WTC11 (cell line): Measurements from ENCODE around the gene MAP3K2. TPM values are rescaled to one million over a fixed set of nuclear protein-coding genes. Genes with fewer than 3 reads are reported as not detected.

Source experiments
- ATAC-seq: fragments of 200-7000 bp; cut with Tn5 transposase; 2 replicates; pipeline ENCODE4 v1.10.0; 2021; ENCODE audit warnings: mild to moderate bottlenecking, moderate library complexity
- CTCF ChIA-PET: fragments of 300-600 bp; sonication (Branson Sonifier 250); formaldehyde crosslinking; loops from one replicate; lab custom pipeline; 2021; ENCODE audit warnings: antibody characterized with exemption; lab: Charles Lee
- POLR2A ChIA-PET: fragments of 350-600 bp; sonication (Branson Sonifier 250); formaldehyde crosslinking; loops from one replicate; lab custom pipeline; 2021; ENCODE audit warnings: antibody characterized with exemption; lab: Charles Lee
- DNase-seq: peaks from one replicate; pipeline ENCODE4 v3.0.0; 2021; ENCODE audit warnings: low spot score
- H3K27ac Mint-ChIP-seq: 2 replicates; pipeline ENCODE4 v1.8.0; 2021; ENCODE audit warnings: mixed read lengths
- H3K27me3 Mint-ChIP-seq: 2 replicates; pipeline ENCODE4 v1.8.0; 2021; ENCODE audit warnings: low read depth, mild to moderate bottlenecking, moderate library complexity, mixed read lengths
- H3K36me3 Mint-ChIP-seq: 2 replicates; pipeline ENCODE4 v1.8.0; 2021; ENCODE audit warnings: mixed read lengths
- H3K4me1 Mint-ChIP-seq: 2 replicates; pipeline ENCODE4 v1.8.0; 2022; ENCODE audit warnings: mixed read lengths
- H3K4me3 Mint-ChIP-seq: 2 replicates; pipeline ENCODE4 v1.8.0; 2021; ENCODE audit warnings: mild to moderate bottlenecking, moderate library complexity, mixed read lengths
- H3K9me3 Mint-ChIP-seq: 2 replicates; pipeline ENCODE4 v1.8.0; 2021; ENCODE audit warnings: mixed read lengths
- ARID4B ChIP-seq: sonication (generic); formaldehyde crosslinking; IDR thresholded peaks from 2 replicates; pipeline ENCODE4 v1.8.0; 2023; ENCODE audit warnings: missing genetic modification reagents, mild to moderate bottlenecking, borderline replicate concordance
- E2F1 ChIP-seq: sonication (generic); formaldehyde crosslinking; IDR thresholded peaks from 2 replicates; pipeline ENCODE4 v1.8.0; 2022; ENCODE audit warnings: mild to moderate bottlenecking, missing genetic modification reagents
- E2F4 ChIP-seq: sonication (generic); formaldehyde crosslinking; IDR thresholded peaks from 2 replicates; pipeline ENCODE4 v1.8.1; 2022; ENCODE audit warnings: low read depth, mild to moderate bottlenecking, moderate library complexity, missing genetic modification reagents, borderline replicate concordance
- ERG ChIP-seq: fragments of 250-450 bp; sonication (Bioruptor Pico); IDR thresholded peaks from 2 replicates; pipeline ENCODE4 v1.8.0; 2021; ENCODE audit warnings: mild to moderate bottlenecking
- ESRRA ChIP-seq: sonication (generic); formaldehyde crosslinking; IDR thresholded peaks from 2 replicates; pipeline ENCODE4 v1.8.1; 2022; ENCODE audit warnings: mild to moderate bottlenecking, missing genetic modification reagents, borderline replicate concordance
- ETV6 ChIP-seq: sonication (generic); formaldehyde crosslinking; IDR thresholded peaks from 2 replicates; pipeline ENCODE4 v1.8.1; 2022; ENCODE audit warnings: mild to moderate bottlenecking, missing genetic modification reagents
- IRF1 ChIP-seq: sonication (generic); formaldehyde crosslinking; IDR thresholded peaks from 2 replicates; pipeline ENCODE4 v1.8.0; 2023; ENCODE audit warnings: missing genetic modification reagents
- IRF2 ChIP-seq: sonication (generic); formaldehyde crosslinking; IDR thresholded peaks from 2 replicates; pipeline ENCODE4 v1.8.0; 2022; ENCODE audit warnings: low read depth, missing genetic modification reagents, borderline replicate concordance
- NR3C1 ChIP-seq: sonication (generic); formaldehyde crosslinking; conservative IDR thresholded peaks from 2 replicates; pipeline ENCODE4 v1.8.1; 2023; ENCODE audit warnings: low read depth, mild to moderate bottlenecking, missing genetic modification reagents
- PREB ChIP-seq: sonication (generic); formaldehyde crosslinking; IDR thresholded peaks from 2 replicates; pipeline ENCODE4 v1.8.1; 2022; ENCODE audit warnings: mild to moderate bottlenecking, missing genetic modification reagents, moderate library complexity, borderline replicate concordance
- PRRX2 ChIP-seq: fragments of 250-450 bp; sonication (Bioruptor Pico); IDR thresholded peaks from 2 replicates; pipeline ENCODE4 v1.8.0; 2021; ENCODE audit warnings: mild to moderate bottlenecking
- SOX15 ChIP-seq: fragments of 250-450 bp; sonication (Bioruptor Pico); IDR thresholded peaks from 2 replicates; pipeline ENCODE4 v1.9.0; 2021; ENCODE audit warnings: mild to moderate bottlenecking
- STAT6 ChIP-seq: sonication (generic); formaldehyde crosslinking; conservative IDR thresholded peaks from 2 replicates; pipeline ENCODE4 v1.8.1; 2023; ENCODE audit warnings: mild to moderate bottlenecking, low read depth, missing genetic modification reagents, moderate library complexity
- USF2 ChIP-seq: sonication (generic); formaldehyde crosslinking; IDR thresholded peaks from 2 replicates; pipeline ENCODE4 v1.8.1; 2023; ENCODE audit warnings: mild to moderate bottlenecking, missing genetic modification reagents, moderate library complexity
- ZNF121 ChIP-seq: sonication (generic); formaldehyde crosslinking; IDR thresholded peaks from 2 replicates; pipeline ENCODE4 v1.8.0; 2023; ENCODE audit warnings: missing genetic modification reagents
- ZNF416 ChIP-seq: fragments of 250-450 bp; sonication (Bioruptor Pico); IDR thresholded peaks from 2 replicates; pipeline ENCODE4 v1.9.0; 2021; ENCODE audit warnings: mild to moderate bottlenecking, inconsistent platforms
- ZNF423 ChIP-seq: fragments of 250-450 bp; sonication (Bioruptor Pico); IDR thresholded peaks from 2 replicates; pipeline ENCODE4 v2.1.2; 2022; ENCODE audit warnings: mild to moderate bottlenecking, moderate library complexity
- ZSCAN18 ChIP-seq: fragments of 250-450 bp; sonication (Bioruptor Pico); IDR thresholded peaks from 2 replicates; pipeline ENCODE4 v2.1.2; 2022; ENCODE audit warnings: mild to moderate bottlenecking, moderate library complexity
- total RNA-seq: library from RNA; stranded (reverse); gene quantifications from 3 replicates; pipeline ENCODE4 v1.2.3, GENCODE V29; 2021

MAP3K2 gene
- total RNA-seq, 1 experiment from 2014 or later = 26.9 TPM

GRCh38 chr2:127403460-127403859 lies 15.7 kb upstream of the MAP3K2 start:
- ChIA-PET POLR2A (no interaction called here), CTCF (no interaction called here)
- Mint-ChIP-seq H3K27me3 (no peaks in the 10 kb centered on the region; the same call in 1 of the 2 replicates), H3K36me3 (no peaks in the 10 kb centered on the region), H3K27ac (no peak overlapping the region), H3K9me3 (no peaks in the 10 kb centered on the region), H3K4me3 (no peak overlapping the region), H3K4me1 (peaks cover 22% of the 10 kb centered on the region)
- ATAC-seq (no peak), DNase-seq (no peak)
- TF ChIP-seq ZNF121 (CRISPR knock-in tag) = peak; percentile 77
- no peak for TF ChIP-seq ARID4B (CRISPR knock-in tag)
- no peak for TF ChIP-seq SOX15 (CRISPR knock-in tag)
- TF ChIP-seq PREB (CRISPR knock-in tag) = no peak
- TF ChIP-seq IRF2 = no peak
- TF ChIP-seq PRRX2 (CRISPR knock-in tag) = no peak
- TF ChIP-seq E2F4 (CRISPR knock-in tag) = no peak
- no peak for TF ChIP-seq ZNF423 (CRISPR knock-in tag)

- POLR2A ChIA-PET = no interaction called here
- ATAC-seq (no peak), DNase-seq (no peak)
- Mint-ChIP-seq H3K27ac (peak overlapping the region; percentile 4; the same call in 1 of the 2 replicates), H3K4me1 (peaks cover 18% of the 10 kb centered on the region), H3K9me3 (no peaks in the 10 kb centered on the region), H3K27me3 (no peaks in the 10 kb centered on the region; the same call in 1 of the 2 replicates), H3K36me3 (no peaks in the 10 kb centered on the region), H3K4me3 (no peak overlapping the region)
- CTCF ChIA-PET = interaction anchor here (2.6 kb wide), 1 partner anchor 14 kb away, joined by 15 read pairs; no protein-coding TSS in a partner anchor
- TF ChIP-seq STAT6 (CRISPR knock-in tag) (no peak), ZNF416 (CRISPR knock-in tag) (no peak), ESRRA (no peak), IRF1 (CRISPR knock-in tag) (no peak), ERG (no peak), ETV6 (CRISPR knock-in tag) (no peak), USF2 (CRISPR knock-in tag) (no peak), E2F1 (CRISPR knock-in tag) (no peak), ZSCAN18 (CRISPR knock-in tag) (no peak), NR3C1 (no peak)
Observed at GRCh38 chr2:127401757-127402695, 14.3 kb upstream of the MAP3K2 start.
